Inferior parietal cortex (tissue), 1 donor: ENCODE data around the gene GPX4.

ENCODE experiments used
- DNase-seq: peaks from one replicate; pipeline ENCODE4 v3.0.0-alpha.2; 2016; ENCODE audit errors: extremely low spot score

GPX4 gene, protein sequence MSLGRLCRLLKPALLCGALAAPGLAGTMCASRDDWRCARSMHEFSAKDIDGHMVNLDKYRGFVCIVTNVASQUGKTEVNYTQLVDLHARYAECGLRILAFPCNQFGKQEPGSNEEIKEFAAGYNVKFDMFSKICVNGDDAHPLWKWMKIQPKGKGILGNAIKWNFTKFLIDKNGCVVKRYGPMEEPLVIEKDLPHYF

DNA sequence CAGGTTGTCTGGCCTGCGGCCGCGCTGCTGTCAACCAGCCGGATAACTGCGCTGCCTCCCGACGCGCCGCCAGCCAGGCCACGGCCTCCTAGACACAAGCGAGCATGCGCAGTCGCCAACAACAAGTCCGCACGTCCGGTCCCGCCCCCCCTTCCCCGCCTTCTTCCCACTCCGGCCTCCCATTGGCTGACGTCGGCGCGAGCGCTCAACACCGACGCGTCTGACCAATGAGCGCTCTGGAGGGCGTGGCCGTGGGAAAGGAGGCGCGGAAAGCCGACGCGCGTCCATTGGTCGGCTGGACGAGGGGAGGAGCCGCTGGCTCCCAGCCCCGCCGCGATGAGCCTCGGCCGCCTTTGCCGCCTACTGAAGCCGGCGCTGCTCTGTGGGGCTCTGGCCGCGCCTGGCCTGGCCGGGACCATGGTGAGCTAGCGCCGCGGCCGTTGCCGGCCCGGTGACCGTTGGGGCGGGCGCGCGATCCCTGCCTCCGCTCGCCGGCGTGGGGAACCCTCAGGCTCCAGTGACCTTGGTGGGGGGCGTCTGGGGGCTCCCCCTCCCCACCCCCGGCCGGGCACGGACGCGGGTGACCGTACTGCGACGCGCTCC, at the start of gene GPX4:
Gene GPX4, plus strand, starts transcription at position 287 of the 603 bp plus-strand sequence. Its CDS starts 50 bp downstream, at position 337.
- peak; percentile 99 for DNase-seq

DNA sequence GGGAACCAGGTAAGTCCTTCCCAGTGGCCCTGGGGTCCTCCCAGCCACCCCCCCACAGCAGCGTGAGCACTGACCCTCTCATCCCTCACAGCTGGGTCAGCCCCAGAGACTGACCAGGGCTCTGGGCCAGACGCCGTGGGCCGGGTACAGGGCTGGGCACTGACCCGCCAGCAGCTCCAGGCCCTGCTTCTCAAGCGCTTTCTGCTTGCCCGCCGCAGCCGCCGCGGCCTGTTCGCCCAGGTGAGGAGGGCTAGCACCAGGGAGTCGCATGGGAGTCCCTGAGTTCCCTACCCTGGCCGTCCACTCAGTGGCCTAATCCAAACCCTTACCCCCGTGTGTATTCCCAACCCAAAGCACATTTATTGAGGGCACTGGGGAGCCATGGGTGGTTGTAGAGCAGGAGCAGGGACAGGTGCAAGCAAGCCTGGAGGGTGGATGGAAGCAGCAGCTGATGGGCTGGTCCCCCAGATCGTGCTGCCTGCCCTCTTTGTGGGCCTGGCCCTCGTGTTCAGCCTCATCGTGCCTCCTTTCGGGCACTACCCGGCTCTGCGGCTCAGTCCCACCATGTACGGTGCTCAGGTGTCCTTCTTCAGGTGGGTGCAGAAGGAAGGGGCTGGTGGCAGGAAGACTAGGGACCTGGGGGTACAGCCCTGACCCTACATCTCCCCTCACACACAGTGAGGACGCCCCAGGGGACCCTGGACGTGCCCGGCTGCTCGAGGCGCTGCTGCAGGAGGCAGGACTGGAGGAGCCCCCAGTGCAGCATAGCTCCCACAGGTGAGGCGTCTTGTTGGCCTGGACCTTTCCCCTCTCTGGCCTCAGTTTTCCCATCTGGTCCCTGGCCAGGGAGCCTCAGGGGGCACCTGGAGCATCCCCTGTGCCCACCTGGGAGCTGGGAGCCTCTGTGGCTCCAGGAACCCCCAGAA, 49.4 kb upstream of the GPX4 start:
- no peak for DNase-seq

DNA sequence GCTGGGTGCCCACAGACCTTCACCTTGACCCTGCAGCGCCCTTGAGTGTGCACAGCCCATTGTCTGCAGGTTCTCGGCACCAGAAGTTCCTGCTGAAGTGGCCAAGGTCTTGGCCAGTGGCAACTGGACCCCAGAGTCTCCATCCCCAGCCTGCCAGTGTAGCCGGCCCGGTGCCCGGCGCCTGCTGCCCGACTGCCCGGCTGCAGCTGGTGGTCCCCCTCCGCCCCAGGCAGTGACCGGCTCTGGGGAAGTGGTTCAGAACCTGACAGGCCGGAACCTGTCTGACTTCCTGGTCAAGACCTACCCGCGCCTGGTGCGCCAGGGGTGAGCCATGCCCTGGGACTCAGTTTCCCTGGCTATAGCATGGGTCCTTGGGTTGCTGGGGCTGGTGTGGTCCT, 48.8 kb upstream of the GPX4 start:
- DNase-seq: no peak

DNA sequence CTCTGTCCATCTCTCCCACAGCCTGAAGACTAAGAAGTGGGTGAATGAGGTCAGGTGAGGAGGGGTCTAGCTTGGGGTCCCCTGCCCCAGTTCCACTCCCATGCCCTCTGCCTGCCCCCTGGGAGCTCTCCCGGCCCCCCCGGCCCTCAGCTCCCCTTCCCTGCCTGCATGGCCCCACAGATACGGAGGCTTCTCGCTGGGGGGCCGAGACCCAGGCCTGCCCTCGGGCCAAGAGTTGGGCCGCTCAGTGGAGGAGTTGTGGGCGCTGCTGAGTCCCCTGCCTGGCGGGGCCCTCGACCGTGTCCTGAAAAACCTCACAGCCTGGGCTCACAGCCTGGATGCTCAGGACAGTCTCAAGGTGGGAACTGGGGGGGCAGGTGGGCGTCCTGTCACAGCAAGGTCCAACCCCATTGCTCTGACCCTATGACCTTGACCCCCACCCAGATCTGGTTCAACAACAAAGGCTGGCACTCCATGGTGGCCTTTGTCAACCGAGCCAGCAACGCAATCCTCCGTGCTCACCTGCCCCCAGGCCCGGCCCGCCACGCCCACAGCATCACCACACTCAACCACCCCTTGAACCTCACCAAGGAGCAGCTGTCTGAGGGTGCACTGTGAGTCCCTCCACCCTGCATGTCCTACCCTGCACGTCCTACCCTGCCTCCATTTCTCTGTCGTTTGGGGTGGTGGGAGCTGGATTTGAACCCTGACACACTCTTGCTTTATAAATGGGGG, 47.7 kb upstream of the GPX4 start:
- no peak for DNase-seq

DNA sequence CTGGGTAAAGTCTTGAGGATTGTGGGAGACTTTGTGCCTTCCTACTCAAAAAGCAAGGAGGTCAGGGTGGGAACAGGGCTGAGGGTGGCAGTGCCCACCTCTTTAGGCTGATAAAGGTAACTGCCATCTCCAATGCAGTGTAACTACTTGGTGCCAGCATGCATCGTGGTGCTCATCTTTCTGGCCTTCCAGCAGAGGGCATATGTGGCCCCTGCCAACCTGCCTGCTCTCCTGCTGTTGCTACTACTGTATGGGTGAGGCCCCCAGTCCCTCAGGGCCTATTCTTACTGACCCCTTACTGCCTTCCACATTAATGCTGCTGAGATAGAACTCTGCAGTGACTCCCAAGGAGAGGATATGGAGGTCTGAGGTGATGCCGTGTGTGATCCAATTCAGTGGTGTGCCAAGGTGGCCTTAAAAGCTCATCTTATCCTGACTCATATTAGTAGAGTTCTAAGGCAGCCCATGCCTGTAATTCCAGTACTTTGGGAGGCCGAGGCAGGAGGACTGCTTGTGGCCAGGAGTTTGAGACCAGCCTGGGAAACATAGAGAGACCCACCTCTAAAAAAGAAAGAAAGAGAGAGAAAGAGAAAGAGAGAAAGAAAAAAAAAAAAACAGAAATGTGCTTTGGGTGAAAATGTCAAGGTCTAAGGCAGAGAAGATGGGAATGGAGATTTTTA, 46.5 kb upstream of the GPX4 start:
- DNase-seq: no peak

DNA sequence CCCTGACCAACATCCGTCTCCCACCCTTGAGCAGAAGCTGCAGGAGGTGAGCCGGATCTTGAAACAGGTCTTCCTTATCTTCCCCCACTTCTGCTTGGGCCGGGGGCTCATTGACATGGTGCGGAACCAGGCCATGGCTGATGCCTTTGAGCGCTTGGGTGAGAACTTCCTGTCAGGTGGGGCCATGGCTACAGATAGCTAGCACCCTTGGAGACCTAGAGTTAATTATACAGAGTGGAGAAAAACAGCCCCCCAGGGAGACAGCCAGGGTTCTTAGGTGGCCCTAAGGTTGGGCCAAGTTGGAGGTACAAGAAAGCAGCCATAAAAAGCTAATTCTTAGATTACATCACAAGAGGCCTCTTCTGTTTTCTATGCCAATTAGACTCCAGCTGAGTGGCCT, 45.7 kb upstream of the GPX4 start:
- DNase-seq: no peak

DNA sequence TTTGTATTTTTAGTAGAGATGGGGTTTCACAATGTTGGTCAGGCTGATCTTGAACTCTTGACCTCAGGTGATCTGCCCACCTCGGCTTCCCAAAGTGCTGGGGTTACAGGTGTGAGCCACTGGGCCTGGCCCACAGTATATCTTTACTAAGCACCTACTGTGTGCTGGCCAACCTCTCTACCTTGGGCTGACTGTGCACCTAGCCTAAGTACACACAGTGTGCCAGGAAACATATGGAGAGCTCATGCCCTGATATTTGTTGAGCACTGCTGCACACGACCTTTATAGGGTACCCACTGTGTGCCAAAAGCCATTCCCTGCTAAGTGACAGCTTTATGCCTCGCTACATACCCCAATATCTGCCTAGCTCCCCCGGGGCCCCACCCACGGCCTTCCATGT, 43.1 kb upstream of the GPX4 start:
- no peak for DNase-seq

DNA sequence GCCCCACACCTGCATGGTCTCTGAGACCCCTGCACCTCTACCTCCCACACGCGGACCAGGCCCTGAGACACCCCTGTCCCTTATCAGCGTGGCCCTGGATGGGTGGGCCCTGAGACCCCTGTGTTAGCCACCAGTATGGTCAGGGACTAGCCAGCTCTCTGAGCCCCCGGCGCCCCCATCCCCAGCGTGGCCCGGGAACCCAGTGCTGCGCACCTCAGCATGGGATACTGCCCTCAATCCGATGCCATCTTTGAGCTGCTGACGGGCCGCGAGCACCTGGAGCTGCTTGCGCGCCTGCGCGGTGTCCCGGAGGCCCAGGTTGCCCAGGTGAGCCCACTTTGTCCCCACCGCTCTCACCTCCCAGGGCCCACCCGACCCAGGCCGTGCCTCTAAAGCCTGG, 41.8 kb upstream of the GPX4 start:
- no peak for DNase-seq

DNA sequence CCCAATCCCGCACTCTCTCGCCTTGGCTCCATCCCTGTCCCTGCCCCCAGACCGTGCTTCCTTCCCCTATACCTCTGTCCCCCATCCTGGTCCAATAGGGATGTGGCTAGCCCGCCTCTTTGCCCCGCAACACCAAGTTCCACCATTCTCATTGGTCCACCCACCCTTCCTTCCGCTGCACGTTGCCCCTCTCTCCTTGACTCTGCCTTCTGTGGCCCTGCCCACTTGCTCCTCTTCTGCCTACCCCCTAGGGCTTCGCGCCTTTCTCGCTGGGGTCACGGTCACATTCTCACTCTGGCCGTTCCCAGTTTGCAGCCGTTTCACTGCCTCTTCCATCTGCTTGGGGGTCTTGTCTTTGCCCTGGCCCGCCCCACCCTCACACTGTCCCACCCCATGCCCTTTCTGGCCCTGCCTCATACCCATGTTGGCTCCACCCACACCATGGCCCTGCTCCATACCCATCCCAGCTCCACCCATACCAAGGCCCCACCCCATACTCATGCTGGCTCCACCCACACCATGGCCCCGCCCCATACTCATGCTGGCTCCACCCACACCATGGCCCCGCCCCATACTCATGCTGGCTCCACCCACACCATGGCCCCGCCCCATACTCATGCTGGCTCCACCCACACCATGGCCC, 41.3 kb upstream of the GPX4 start:
- DNase-seq: no peak

DNA sequence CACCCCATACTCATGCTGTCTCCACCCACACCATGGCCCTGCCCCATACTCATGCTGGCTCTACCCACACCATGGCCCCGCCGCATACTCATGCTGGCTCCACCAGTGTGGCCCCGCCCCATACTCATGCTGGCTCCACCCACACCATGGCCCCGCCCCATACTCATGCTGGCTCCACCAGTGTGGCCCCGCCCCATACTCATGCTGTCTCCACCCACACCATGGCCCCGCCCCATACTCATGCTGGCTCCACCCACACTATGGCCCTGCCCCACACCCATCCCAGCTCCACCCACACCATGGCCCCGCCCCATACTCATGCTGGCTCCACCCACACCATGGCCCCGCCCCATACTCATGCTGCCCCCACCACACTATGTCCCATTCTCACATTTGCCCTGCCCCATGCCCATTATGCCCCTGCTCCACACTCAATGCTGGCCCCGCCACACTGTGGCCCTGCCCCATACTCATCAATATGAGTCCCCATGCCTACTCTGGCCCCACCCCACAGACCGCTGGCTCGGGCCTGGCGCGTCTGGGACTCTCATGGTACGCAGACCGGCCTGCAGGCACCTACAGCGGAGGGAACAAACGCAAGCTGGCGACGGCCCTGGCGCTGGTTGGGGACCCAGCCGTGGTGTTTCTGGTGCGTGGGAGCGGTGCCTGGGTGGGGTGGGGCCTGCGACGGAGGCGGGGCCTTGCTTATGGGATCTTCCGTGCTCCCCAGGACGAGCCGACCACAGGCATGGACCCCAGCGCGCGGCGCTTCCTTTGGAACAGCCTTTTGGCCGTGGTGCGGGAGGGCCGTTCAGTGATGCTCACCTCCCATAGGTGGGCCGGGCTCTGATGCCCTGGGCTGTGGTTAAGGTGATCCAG, 40.5 kb upstream of the GPX4 start:
- DNase-seq: no peak

DNA sequence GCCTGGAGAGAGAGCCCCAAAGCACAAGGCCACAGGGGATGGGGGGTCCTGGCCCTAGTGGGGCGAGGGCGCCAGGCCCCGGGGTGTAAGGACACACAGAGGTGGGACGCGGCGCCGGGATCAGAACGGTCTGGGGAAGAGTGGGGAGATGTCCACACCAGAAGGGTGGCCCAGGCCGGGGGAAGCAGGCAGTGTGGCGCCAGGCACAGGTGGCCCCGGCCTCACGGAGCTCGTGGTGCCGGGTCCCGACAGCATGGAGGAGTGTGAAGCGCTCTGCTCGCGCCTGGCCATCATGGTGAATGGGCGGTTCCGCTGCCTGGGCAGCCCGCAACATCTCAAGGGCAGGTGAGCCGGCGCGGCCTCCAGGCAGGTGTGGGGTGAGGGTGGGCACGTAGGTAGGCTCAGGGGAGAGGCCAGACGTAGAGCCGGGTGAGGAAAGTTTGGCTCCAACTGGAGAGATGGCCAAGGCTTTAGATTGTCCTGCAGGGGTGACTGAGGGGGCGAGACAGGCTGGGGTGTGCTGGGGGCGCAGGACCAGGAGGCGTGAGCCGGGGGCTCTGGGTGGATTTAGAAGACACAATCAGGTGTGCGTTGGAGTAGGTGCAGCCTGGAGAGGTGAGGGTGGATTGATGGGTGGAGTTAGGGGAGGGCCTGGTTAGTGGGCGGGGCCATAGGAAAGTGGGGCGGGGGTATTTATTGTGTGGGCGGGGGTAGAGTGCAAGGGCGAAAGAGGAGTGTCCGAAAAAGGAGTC, 39.7 kb upstream of the GPX4 start:
- no peak for DNase-seq

DNA sequence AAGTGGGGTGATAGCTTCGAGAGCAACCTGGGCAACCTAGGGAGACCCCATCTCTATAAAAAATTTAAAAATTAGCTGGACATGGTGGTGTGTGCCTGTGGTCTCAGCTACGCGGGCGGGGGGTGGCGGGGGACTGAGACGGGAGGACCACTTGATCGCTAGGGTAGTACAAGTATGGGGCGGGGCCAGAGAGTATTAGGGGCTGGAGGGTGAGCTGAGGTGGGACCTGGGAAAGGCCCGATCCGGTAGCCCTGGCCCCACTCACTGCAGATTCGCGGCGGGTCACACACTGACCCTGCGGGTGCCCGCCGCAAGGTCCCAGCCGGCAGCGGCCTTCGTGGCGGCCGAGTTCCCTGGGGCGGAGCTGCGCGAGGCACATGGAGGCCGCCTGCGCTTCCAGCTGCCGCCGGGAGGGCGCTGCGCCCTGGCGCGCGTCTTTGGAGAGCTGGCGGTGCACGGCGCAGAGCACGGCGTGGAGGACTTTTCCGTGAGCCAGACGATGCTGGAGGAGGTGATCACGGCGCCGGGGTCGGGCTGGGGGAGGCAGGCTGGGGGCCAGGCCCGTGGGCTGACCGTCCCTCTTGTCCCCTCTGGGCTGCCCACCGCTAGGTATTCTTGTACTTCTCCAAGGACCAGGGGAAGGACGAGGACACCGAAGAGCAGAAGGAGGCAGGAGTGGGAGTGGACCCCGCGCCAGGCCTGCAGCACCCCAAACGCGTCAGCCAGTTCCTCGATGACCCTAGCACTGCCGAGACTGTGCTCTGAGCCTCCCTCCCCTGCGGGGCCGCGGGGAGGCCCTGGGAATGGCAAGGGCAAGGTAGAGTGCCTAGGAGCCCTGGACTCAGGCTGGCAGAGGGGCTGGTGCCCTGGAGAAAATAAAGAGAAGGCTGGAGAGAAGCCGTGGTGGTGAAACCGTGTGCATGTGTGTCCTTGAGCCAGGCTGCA, 38.9 kb upstream of the GPX4 start:
- no peak for DNase-seq

DNA sequence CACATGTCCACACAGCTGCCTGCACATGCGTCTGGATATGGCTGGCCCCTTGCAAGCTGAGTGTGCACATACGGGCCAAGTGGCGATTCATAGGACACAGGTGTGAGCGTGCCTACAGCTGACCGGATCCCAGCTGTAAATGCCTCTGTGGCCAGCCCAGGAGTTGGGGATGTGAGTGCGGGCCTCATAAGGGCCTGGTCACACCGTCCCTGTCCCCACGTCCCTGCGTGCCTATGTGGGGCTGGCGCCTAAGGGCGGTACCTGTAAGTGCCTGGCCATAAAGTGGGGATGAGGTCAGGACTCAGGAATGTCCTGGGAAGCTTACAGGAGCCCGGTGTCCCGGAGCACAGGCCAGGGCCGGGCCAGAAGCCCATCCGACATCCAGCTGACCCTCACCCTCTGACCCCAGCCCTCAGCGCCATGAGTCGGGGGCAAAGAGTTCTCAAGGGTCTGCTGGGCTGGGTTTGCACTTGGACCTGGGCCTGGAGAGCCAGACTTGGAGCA, 38.1 kb upstream of the GPX4 start:
- no peak for DNase-seq

DNA sequence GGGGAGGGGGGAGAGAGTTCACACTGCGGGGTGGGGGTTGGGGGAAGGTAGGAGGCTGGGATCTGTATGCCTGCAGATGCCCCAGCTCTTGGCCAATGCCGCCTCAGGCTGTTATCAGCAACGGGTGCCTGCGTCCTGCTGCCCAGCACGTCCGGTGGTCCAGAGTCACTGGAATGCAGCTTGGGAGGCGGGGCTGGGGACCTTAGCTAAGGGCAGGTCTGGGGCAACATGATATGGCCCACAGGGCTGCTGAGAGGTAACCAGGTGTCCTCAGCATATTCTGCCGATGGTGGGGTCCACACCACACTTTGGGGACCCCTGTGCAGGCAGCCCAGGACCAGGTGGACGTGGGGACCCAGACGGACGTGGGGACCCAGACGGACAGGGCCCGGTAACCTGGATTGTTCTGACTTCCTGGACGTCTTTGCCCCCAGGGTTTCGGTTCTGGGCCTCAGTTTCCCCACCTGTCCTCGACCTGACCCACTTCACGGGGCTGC, 37.5 kb upstream of the GPX4 start:
- DNase-seq: no peak

DNA sequence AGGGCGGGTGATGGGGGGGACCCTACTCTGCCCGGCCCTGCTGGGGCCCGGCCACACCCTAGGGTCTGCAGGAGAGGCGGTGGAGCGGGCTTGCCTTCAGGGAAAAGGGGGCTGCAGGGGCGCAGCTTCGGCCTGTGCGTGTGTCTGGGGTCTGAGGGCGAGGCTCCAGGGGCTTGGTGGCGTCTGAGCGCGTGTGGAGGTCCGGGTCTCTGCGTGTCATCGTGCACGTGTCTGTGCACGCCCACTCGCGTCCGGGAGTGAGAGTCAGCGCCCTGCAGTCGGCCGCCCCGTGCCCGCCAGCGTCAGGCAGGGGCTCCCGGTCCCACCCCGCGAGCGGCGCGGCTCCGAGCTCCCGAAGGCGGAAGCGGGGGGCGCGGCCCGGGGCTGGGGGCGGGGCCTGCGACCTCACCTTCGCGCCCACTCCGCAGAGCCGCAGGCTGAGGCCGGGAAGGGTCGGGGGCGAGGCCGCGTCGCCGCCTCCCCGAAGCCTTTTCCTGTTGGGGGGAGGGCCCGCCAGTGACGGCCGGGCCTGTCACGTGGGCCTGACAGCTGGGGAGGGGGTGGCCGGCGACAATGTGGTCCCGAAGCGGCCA, 37.0 kb upstream of the GPX4 start, which contains the start of gene ARHGAP45:
Gene ARHGAP45, plus strand, starts transcription at position 420 of the 593 bp plus-strand sequence. CDS start 239 bp downstream, outside the sequence.
- no peak for DNase-seq

DNA sequence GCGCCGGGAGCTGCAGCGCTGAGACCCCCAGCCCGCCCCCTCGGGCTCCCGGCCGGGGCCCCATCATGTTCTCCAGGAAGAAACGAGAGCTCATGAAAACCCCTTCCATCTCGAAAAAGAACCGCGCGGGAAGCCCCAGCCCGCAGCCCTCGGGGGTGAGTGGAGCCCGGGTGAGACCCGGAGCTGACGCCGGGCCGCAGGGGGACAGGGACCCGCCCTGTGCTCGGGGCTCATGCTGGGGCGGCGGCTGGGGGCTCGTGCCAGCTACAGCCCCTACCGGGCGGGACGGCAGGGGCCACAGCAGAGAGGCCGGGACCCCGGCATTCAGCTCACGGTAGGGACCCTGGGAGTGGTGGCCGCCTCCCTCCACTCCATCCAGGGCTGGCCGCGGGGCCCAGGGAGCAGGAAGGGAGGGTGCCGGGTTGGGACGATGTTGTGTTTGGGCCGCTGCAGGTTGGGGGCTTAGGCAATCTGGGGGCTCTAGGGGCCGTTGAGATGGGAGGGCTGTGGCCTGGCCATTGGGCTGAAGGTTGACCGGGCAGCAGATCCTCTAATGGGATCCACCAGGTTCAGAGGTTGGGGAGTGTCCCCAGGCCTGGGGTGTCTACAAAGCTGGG, 36.3 kb upstream of the GPX4 start:
- DNase-seq: no peak
